Ectodermal cell (in vitro differentiated cells): ENCODE results near the gene SUSD4.
A peak's percentile ranks its signal among the peaks of the same experiment; 100 is the strongest.
"Not testable (repeated sequence)": the region's sequence is repeated elsewhere in the genome, so short reads cannot be mapped to it uniquely, and the experiment has no call there.

Experiments used
- H3K27ac ChIP-seq: 2 replicates; pipeline ENCODE4 v1.7.0; 2013; ENCODE audit warnings: mild to moderate bottlenecking, low read depth, low read length; ENCODE audit not compliant: insufficient read depth, poor library complexity, severe bottlenecking
- H3K27me3 ChIP-seq: 2 replicates; pipeline ENCODE4 v1.7.0; 2013; ENCODE audit warnings: mild to moderate bottlenecking, low read length; ENCODE audit not compliant: insufficient read depth, control insufficient read depth, poor library complexity, severe bottlenecking
- H3K36me3 ChIP-seq: one replicate; pipeline ENCODE4 v1.7.0; 2013; ENCODE audit warnings: low read length; ENCODE audit not compliant: control insufficient read depth, insufficient read depth
- H3K4me1 ChIP-seq: one replicate; pipeline ENCODE4 v1.7.0; 2013; ENCODE audit warnings: low read length; ENCODE audit not compliant: control insufficient read depth, insufficient read depth
- H3K4me3 ChIP-seq: 2 replicates; pipeline ENCODE4 v1.7.0; 2013; ENCODE audit warnings: low read depth, low read length, control low read depth; ENCODE audit not compliant: insufficient read depth
- H3K9me3 ChIP-seq: 2 replicates; pipeline ENCODE4 v1.7.0; 2013; ENCODE audit warnings: mild to moderate bottlenecking, low read length, moderate library complexity; ENCODE audit not compliant: control insufficient read depth
- WGBS, 2 experiments: methylation state at CpG; one replicate each; pipeline ENCODE4 v1.1.7; 2013; ENCODE audit warnings: missing lambda C conversion rate in 2 of 2; 5-methylcytosine and 5-hydroxymethylcytosine counted together

Gene SUSD4

GRCh38 chr1:223399393-223399792 lies 35.4 kb upstream of the SUSD4 start:
- 86 to 100% methylated on average over 2 of the region's 6 CpGs for WGBS, 2 experiments
- not testable (repeated sequence) for H3K27ac ChIP-seq, H3K27me3 ChIP-seq, H3K36me3 ChIP-seq, H3K9me3 ChIP-seq, H3K4me1 ChIP-seq, H3K4me3 ChIP-seq

DNA sequence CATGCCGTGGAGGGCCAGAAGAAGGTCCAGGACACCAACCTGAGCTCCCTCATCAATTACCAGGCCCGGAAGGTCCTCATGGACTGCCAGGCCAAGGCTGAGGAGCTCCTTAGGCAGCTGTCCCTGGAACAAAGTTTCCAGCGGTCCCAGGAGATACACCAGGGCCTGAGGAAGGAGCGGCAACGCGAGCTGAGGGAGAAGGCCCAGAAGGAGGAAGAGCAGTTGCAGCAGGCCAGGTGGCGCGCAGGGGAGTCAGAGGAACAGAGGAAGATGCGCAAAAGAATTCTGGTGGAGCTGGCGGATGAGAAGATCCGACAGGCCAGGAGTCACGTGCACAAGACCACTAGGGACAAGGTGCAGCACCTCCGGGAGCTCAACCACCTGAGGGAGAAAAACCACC lies 30.7 kb upstream of the SUSD4 start:
- H3K9me3 ChIP-seq = no peaks in the 10 kb centered on the region
- H3K36me3 ChIP-seq = no peaks in the 10 kb centered on the region
- H3K27me3 ChIP-seq = peaks cover 7% of the 10 kb centered on the region
- H3K4me3 ChIP-seq = no peak overlapping the region
- no peaks in the 10 kb centered on the region for H3K4me1 ChIP-seq
- H3K27ac ChIP-seq = no peak overlapping the region
- 94 to 95% methylated on average over 13 of the region's 13 CpGs for WGBS, 2 experiments

- Histone ChIP-seq H3K36me3 (no peaks in the 10 kb centered on the region), H3K4me3 (no peak overlapping the region), H3K4me1 (no peaks in the 10 kb centered on the region), H3K27ac (no peak overlapping the region), H3K27me3 (peaks cover 7% of the 10 kb centered on the region), H3K9me3 (no peaks in the 10 kb centered on the region)
- WGBS, 2 experiments = 94 to 95% methylated on average over 27 of the region's 27 CpGs
Measured at GRCh38 chr1:223394242-223394641, 30.3 kb upstream of the SUSD4 start.

GRCh38 chr1:223393275-223394214 lies 29.6 kb upstream of the SUSD4 start, which contains the start of gene CCDC185:
CCDC185 (plus strand) TSS chr1:223393415; CDS start chr1:223393476, 61 bp downstream.
- H3K9me3 ChIP-seq = no peaks in the 10 kb centered on the region
- WGBS, 2 experiments = 83% methylated on average over 73 of the region's 73 CpGs
- no peak within 1 kb of the TSS for H3K27ac ChIP-seq
- peaks cover 7% of the 10 kb centered on the region for H3K27me3 ChIP-seq
- H3K4me3 ChIP-seq = no peak within 1 kb of the TSS
- no peaks in the 10 kb centered on the region for H3K36me3 ChIP-seq
- no peaks in the 10 kb centered on the region for H3K4me1 ChIP-seq

- Histone ChIP-seq H3K4me1 (no peaks in the 10 kb centered on the region), H3K9me3 (no peaks in the 10 kb centered on the region), H3K27ac (no peak overlapping the region), H3K36me3 (no peaks in the 10 kb centered on the region), H3K4me3 (no peak overlapping the region), H3K27me3 (peaks cover 7% of the 10 kb centered on the region)
Measured at GRCh38 chr1:223390618-223391017, 26.6 kb upstream of the SUSD4 start.

GRCh38 chr1:223386013-223386412 lies 22.0 kb upstream of the SUSD4 start:
- WGBS, 2 experiments = 89 to 93% methylated on average over 2 of the region's 2 CpGs
- Histone ChIP-seq H3K27ac (no peak overlapping the region), H3K9me3 (no peaks in the 10 kb centered on the region), H3K27me3 (no peaks in the 10 kb centered on the region), H3K4me3 (no peak overlapping the region), H3K4me1 (no peaks in the 10 kb centered on the region), H3K36me3 (no peaks in the 10 kb centered on the region)

- Histone ChIP-seq H3K27ac (no peak overlapping the region), H3K4me3 (no peak overlapping the region), H3K36me3 (no peaks in the 10 kb centered on the region), H3K27me3 (no peaks in the 10 kb centered on the region), H3K4me1 (no peaks in the 10 kb centered on the region), H3K9me3 (peaks cover 4% of the 10 kb centered on the region)
Measured at GRCh38 chr1:223378754-223379153, 14.8 kb upstream of the SUSD4 start.

GRCh38 chr1:223374064-223374610 lies 10.2 kb upstream of the SUSD4 start:
- Histone ChIP-seq H3K4me3 (no peak overlapping the region), H3K36me3 (no peaks in the 10 kb centered on the region), H3K27ac (no peak overlapping the region), H3K4me1 (no peaks in the 10 kb centered on the region), H3K27me3 (no peaks in the 10 kb centered on the region), H3K9me3 (peaks cover 4% of the 10 kb centered on the region)
- 79 to 83% methylated on average over 4 of the region's 4 CpGs for WGBS, 2 experiments

DNA sequence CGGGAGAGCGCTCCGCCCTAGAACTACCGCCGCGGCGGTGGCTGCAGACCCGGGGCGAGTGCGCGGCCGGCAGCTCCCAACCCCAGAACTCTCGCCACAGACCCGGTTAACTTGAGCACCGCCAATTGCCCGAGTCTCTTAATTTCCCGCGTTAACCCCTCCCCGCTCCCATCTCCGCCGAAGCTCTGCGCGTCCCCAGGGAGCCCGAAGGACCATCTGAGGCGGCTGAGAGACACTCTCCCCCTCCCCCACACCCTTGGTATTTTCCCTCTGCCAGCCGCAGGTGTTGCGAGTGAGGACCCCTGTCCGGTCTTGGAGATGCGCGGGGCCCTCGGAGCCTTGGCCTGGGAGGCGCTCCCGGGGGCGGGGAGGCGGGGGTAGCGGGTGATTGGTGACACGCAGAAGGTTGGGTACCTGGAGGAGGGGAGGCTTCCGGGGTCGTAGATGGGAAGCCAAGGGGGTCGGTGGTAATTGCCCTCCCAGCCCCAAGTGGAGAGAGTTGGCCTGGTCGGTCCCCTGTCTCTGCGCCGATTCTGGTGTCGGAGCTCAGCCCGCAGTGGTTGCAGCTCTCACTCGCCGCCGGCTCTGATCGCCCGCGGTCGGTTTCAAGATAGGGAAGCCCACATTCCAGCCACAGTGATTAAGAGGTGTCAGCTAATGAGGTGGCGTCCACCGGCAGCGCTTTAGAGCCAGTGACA lies 858 bp upstream of the SUSD4 start:
- Histone ChIP-seq H3K9me3 (no peaks in the 10 kb centered on the region), H3K4me3 (peak overlapping the region; percentile 48), H3K36me3 (no peaks in the 10 kb centered on the region), H3K27me3 (peaks cover 52% of the 10 kb centered on the region), H3K4me1 (peaks cover 5% of the 10 kb centered on the region), H3K27ac (no peak overlapping the region)
- 1% methylated on average over 55 of the region's 55 CpGs for WGBS, 2 experiments
